Astrocyte (in vitro differentiated cells and primary cell): ENCODE measurements around the gene STOML1. TPM values are rescaled to one million over a fixed set of nuclear protein-coding genes. Genes with fewer than 3 reads are reported as not detected.

Experiments used
- DNase-seq: peaks from one replicate; pipeline ENCODE4 v3.0.0-alpha.2; 2010; ENCODE audit warnings: low read depth
- FAIRE-seq: peaks from 2 replicates; lab custom pipeline; 2011; peaks lifted over from hg19 to GRCh38; lab: Jason Lieb, UNC
- H2AFZ ChIP-seq: 2 replicates; pipeline ENCODE4 v1.6.0; 2012; ENCODE audit warnings: low read depth, low read length, inconsistent platforms
- H3K27ac ChIP-seq: 2 replicates; pipeline ENCODE4 v1.5.1; 2011; ENCODE audit warnings: low read depth, low read length, inconsistent platforms
- H3K27me3 ChIP-seq: 2 replicates; pipeline ENCODE4 v1.6.0; 2011; ENCODE audit warnings: low read length, inconsistent platforms; ENCODE audit not compliant: insufficient read depth
- H3K36me3 ChIP-seq: 2 replicates; pipeline ENCODE4 v1.5.1; 2011; ENCODE audit warnings: low read length, inconsistent platforms; ENCODE audit not compliant: insufficient read depth
- H3K4me1 ChIP-seq: 2 replicates; pipeline ENCODE4 v1.5.1; 2011; ENCODE audit warnings: low read length, inconsistent platforms; ENCODE audit not compliant: insufficient read depth
- H3K4me2 ChIP-seq: 2 replicates; pipeline ENCODE4 v1.6.0; 2012; ENCODE audit warnings: low read length, inconsistent platforms
- H3K4me3 ChIP-seq: 2 replicates; pipeline ENCODE4 v1.5.1; 2011; ENCODE audit warnings: low read depth, mild to moderate bottlenecking, low read length, inconsistent platforms; ENCODE audit not compliant: insufficient read depth
- H3K79me2 ChIP-seq: 2 replicates; pipeline ENCODE4 v1.6.0; 2012; ENCODE audit warnings: mild to moderate bottlenecking, low read length, inconsistent platforms; ENCODE audit not compliant: insufficient read depth
- H3K9ac ChIP-seq: 2 replicates; pipeline ENCODE4 v1.6.0; 2012; ENCODE audit warnings: mild to moderate bottlenecking, low read length, inconsistent platforms
- H3K9me3 ChIP-seq: 2 replicates; pipeline ENCODE4 v1.5.1; 2012; ENCODE audit warnings: low read depth, mild to moderate bottlenecking, low read length, inconsistent platforms; ENCODE audit not compliant: insufficient read depth
- H4K20me1 ChIP-seq: 2 replicates; pipeline ENCODE4 v1.6.0; 2012; ENCODE audit warnings: low read length, inconsistent platforms; ENCODE audit not compliant: insufficient read depth
- H3K27ac Mint-ChIP-seq: one replicate; pipeline ENCODE4 v1.8.0; 2021; ENCODE audit warnings: mild to moderate bottlenecking, mixed read lengths; ENCODE audit not compliant: unreplicated experiment
- H3K27me3 Mint-ChIP-seq: one replicate; pipeline ENCODE4 v1.8.0; 2021; ENCODE audit warnings: low read depth, mixed read lengths; ENCODE audit not compliant: unreplicated experiment
- H3K36me3 Mint-ChIP-seq: one replicate; pipeline ENCODE4 v1.8.0; 2021; ENCODE audit warnings: low read depth, mixed read lengths; ENCODE audit not compliant: unreplicated experiment
- H3K4me1 Mint-ChIP-seq: one replicate; pipeline ENCODE4 v1.8.0; 2021; ENCODE audit warnings: low read depth, mixed read lengths; ENCODE audit not compliant: unreplicated experiment
- H3K4me3 Mint-ChIP-seq: one replicate; pipeline ENCODE4 v1.8.0; 2021; ENCODE audit warnings: mild to moderate bottlenecking, moderate library complexity, mixed read lengths; ENCODE audit not compliant: unreplicated experiment
- H3K9me3 Mint-ChIP-seq: one replicate; pipeline ENCODE4 v1.8.0; 2021; ENCODE audit warnings: mild to moderate bottlenecking, mixed read lengths; ENCODE audit not compliant: unreplicated experiment
- EZH2 ChIP-seq: IDR thresholded peaks from 2 replicates; pipeline ENCODE4 v1.6.1; 2012; ENCODE audit warnings: mild to moderate bottlenecking, low read length, inconsistent platforms; ENCODE audit not compliant: insufficient read depth
- total RNA-seq: library from RNA; stranded (reverse); gene quantifications from 2 replicates; pipeline ENCODE4 v1.2.1, GENCODE V29; 2021
- TF ChIP-seq, protein P1 (sequence below): IDR thresholded peaks from 2 replicates; pipeline ENCODE4 v1.5.1; 2011; ENCODE audit warnings: low read depth, mild to moderate bottlenecking, inconsistent platforms, low read length, moderate library complexity; ENCODE audit not compliant: insufficient read depth

The STOML1 gene
- total RNA-seq, 1 donor from 2014 or later = 12.4 TPM

DNA sequence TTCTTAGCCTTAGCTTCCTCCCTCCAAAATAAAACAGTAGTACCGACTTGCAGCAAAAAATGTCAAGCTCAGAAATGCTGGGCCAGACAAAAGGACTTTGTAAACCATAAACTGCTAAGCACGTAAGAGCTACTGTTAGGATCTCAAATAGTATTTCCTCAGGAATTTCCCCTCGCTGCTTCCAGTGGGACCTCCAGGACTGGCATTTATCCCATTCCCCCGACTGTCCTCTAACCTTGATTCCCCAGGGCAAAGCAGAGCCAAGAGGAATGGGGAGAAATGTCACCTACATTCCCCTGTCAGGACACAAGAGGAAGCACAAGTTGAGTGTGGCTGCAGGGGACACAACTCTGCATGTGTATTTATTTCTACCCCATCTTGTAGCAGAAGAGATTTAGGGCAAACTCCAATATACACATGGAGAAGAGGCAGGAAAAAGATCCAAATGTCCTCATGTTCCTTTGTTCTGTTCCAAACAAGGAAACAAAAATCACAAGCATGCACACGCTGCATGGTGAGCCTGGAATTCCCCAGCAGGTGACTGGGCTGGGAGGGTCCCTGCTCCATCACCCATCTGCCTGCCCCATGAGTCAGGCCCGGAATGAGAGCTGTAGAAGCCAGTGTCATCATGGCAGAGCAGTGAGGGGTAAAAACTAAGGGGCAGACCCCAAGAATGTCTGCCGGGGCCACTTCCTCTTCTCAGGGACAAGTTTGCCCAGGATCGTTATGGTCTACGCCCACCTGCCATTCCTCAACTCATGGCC, 4.2 kb downstream of the STOML1 start:
- no peak overlapping the region for H3K4me3 ChIP-seq
- H3K4me1 ChIP-seq = peaks cover 68% of the 10 kb centered on the region
- Mint-ChIP-seq H3K4me3 (no peak overlapping the region), H3K36me3 (peaks cover 3% of the 10 kb centered on the region), H3K27me3 (no peaks in the 10 kb centered on the region), H3K27ac (peak overlapping the region; percentile 63), H3K4me1 (peaks cover 65% of the 10 kb centered on the region), H3K9me3 (no peaks in the 10 kb centered on the region)
- TF ChIP-seq EZH2 = no peak
- TF ChIP-seq, protein P1, sequence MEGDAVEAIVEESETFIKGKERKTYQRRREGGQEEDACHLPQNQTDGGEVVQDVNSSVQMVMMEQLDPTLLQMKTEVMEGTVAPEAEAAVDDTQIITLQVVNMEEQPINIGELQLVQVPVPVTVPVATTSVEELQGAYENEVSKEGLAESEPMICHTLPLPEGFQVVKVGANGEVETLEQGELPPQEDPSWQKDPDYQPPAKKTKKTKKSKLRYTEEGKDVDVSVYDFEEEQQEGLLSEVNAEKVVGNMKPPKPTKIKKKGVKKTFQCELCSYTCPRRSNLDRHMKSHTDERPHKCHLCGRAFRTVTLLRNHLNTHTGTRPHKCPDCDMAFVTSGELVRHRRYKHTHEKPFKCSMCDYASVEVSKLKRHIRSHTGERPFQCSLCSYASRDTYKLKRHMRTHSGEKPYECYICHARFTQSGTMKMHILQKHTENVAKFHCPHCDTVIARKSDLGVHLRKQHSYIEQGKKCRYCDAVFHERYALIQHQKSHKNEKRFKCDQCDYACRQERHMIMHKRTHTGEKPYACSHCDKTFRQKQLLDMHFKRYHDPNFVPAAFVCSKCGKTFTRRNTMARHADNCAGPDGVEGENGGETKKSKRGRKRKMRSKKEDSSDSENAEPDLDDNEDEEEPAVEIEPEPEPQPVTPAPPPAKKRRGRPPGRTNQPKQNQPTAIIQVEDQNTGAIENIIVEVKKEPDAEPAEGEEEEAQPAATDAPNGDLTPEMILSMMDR = no peak
- H3K27me3 ChIP-seq = no peaks in the 10 kb centered on the region
- no peak overlapping the region for H2AFZ ChIP-seq
- no peaks in the 10 kb centered on the region for H3K9me3 ChIP-seq
- peaks cover 13% of the 10 kb centered on the region for H3K79me2 ChIP-seq
- H3K4me2 ChIP-seq = peak overlapping the region; percentile 60
- H3K27ac ChIP-seq = peak overlapping the region; percentile 72
- H3K9ac ChIP-seq = peak overlapping the region; percentile 29
- H4K20me1 ChIP-seq = no peaks in the 10 kb centered on the region
- peak; percentile 53 for DNase-seq
- FAIRE-seq = no peak
- H3K36me3 ChIP-seq = no peaks in the 10 kb centered on the region

DNA sequence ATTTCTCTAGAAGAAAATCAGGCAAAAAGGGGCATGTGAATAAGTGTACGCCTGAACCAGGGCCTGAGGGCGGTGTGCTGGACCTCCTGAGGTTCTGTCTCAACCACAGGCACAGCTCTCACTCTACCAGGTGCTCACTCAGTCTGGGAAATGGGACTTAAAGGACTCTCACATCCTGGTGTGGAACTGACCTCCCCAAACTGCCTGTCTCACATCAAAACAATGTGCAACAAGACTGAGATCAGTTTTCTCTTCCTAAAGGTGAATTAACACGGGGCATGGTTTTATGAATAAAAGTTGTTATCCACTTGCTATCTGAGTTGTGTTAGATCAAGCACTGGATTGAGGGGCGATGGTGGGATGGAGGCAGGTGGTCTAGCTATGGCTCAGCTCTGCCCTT, 4.8 kb downstream of the STOML1 start:
- Histone ChIP-seq H3K4me2 (peak overlapping the region; percentile 60), H3K27me3 (no peaks in the 10 kb centered on the region), H4K20me1 (no peaks in the 10 kb centered on the region), H3K27ac (peak overlapping the region; percentile 61), H3K9ac (no peak overlapping the region), H3K79me2 (peaks cover 13% of the 10 kb centered on the region), H2AFZ (no peak overlapping the region), H3K4me3 (no peak overlapping the region), H3K4me1 (peaks cover 70% of the 10 kb centered on the region), H3K36me3 (no peaks in the 10 kb centered on the region), H3K9me3 (no peaks in the 10 kb centered on the region)
- no peak for TF ChIP-seq EZH2
- TF ChIP-seq, protein P1 = no peak
- peak overlapping the region; percentile 63 for H3K27ac Mint-ChIP-seq
- FAIRE-seq (no peak), DNase-seq (no peak)
- peaks cover 5% of the 10 kb centered on the region for H3K36me3 Mint-ChIP-seq
- H3K4me1 Mint-ChIP-seq = peaks cover 66% of the 10 kb centered on the region
- H3K9me3 Mint-ChIP-seq = no peaks in the 10 kb centered on the region
- no peaks in the 10 kb centered on the region for H3K27me3 Mint-ChIP-seq
- H3K4me3 Mint-ChIP-seq = peak overlapping the region; percentile 60

DNA sequence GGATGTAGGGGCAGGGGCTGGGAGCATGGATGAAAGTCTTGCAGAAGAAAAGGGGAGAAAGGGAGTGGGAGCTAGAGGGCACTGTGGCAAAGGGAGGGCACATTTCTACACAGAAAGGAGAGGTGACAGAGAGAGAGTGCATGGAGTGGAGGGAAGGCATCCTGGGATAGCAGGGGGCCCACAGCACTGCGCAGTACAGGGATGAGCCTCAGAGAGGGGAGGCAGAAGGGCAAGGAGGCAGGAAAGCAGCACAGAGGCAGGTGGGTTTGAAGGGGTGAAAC, 5.4 kb downstream of the STOML1 start:
- TF ChIP-seq, protein P1 = no peak
- TF ChIP-seq EZH2 = no peak
- Mint-ChIP-seq H3K4me3 (no peak overlapping the region), H3K9me3 (no peaks in the 10 kb centered on the region), H3K27me3 (no peaks in the 10 kb centered on the region), H3K27ac (no peak overlapping the region), H3K4me1 (peaks cover 71% of the 10 kb centered on the region), H3K36me3 (peaks cover 5% of the 10 kb centered on the region)
- H3K4me3 ChIP-seq = no peak overlapping the region
- H2AFZ ChIP-seq = no peak overlapping the region
- no peaks in the 10 kb centered on the region for H3K27me3 ChIP-seq
- H3K79me2 ChIP-seq = peaks cover 13% of the 10 kb centered on the region
- DNase-seq = no peak
- H4K20me1 ChIP-seq = no peaks in the 10 kb centered on the region
- H3K9me3 ChIP-seq = no peaks in the 10 kb centered on the region
- H3K9ac ChIP-seq = no peak overlapping the region
- H3K27ac ChIP-seq = no peak overlapping the region
- no peak overlapping the region for H3K4me2 ChIP-seq
- H3K4me1 ChIP-seq = peaks cover 74% of the 10 kb centered on the region
- no peak for FAIRE-seq
- H3K36me3 ChIP-seq = no peaks in the 10 kb centered on the region
